ENCODE data around the gene CLCN4. TPM values are rescaled to one million over a fixed set of nuclear protein-coding genes. Genes with fewer than 3 reads are reported as not detected.

Gene CLCN4
- total RNA-seq, 1 experiment from 2014 or later = 6.9 TPM

- Histone ChIP-seq H2BK120ac (ENCODE audit: low read depth, low read length, poor library complexity, severe bottlenecking) (no peak overlapping the region), H3K18ac (ENCODE audit: insufficient read length, low read depth, low read length) (no peak overlapping the region), H4K8ac (replicated peaks; ENCODE audit: insufficient read length, low read depth, low read length) (no peak overlapping the region), H3K56ac (ENCODE audit: insufficient read length, low read depth, low read length) (no peak overlapping the region), H3K79me1 (ENCODE audit: insufficient read depth, low read depth, low read length, poor library complexity, severe bottlenecking) (no peaks in the 10 kb centered on the region), H3K9me3 (ENCODE audit: control insufficient read depth, low read depth, low read length) (peaks cover 42% of the 10 kb centered on the region), H4K20me1 (ENCODE audit: control insufficient read depth, insufficient read depth, insufficient read length) (no peaks in the 10 kb centered on the region), H3K27ac (ENCODE audit: insufficient read length, low read depth, low read length) (no peak overlapping the region), H3K79me2 (ENCODE audit: insufficient read depth, low read length) (no peaks in the 10 kb centered on the region), H3K23me2 (ENCODE audit: insufficient read length, low read depth, low read length, poor library complexity, severe bottlenecking) (no peaks in the 10 kb centered on the region), H2BK12ac (ENCODE audit: insufficient read length, low read depth, low read length) (no peak overlapping the region), H2BK5ac (ENCODE audit: insufficient read length, low read length) (no peak overlapping the region), H3K4me1 (ENCODE audit: insufficient read depth, low read length) (no peaks in the 10 kb centered on the region), H3K4ac (ENCODE audit: low read depth, low read length) (no peak overlapping the region), H3K27me3 (ENCODE audit: insufficient read depth, low read length) (no peaks in the 10 kb centered on the region), H3K23ac (ENCODE audit: insufficient read length, low read depth, low read length) (no peak overlapping the region), H2BK15ac (ENCODE audit: low read depth, low read length) (no peak overlapping the region), H2AFZ (ENCODE audit: low read length) (no peak overlapping the region), H4K5ac (ENCODE audit: insufficient read length, low read depth, low read length) (no peak overlapping the region), H2BK20ac (ENCODE audit: low read depth, low read length, poor library complexity, severe bottlenecking) (no peak overlapping the region), H3K14ac (ENCODE audit: insufficient read depth, low read length) (no peak overlapping the region), H3K4me2 (ENCODE audit: insufficient read depth, insufficient read length, low read length) (no peak overlapping the region), H3K9ac (ENCODE audit: extremely low read depth, insufficient read length, low read length) (no peak overlapping the region), H2AK5ac (ENCODE audit: insufficient read length, low read length) (no peak overlapping the region), H4K91ac (ENCODE audit: insufficient read length, low read depth, low read length) (no peak overlapping the region), H3T11ph (ENCODE audit: low read length) (no peak overlapping the region)
- no peaks in the 10 kb centered on the region; the same call in 1 of the 2 replicates for H3K27me3 Mint-ChIP-seq (ENCODE audit: low read depth)
- DNase-seq = no peak
- WGBS (ENCODE audit: extremely low coverage, insufficient read length, low lambda C conversion rate) = no CpG with 5 or more reads among the region's 7 CpGs
- H3K4me1 Mint-ChIP-seq = no peaks in the 10 kb centered on the region
- H3K36me3 Mint-ChIP-seq (ENCODE audit: insufficient read depth in 1 of 3, low read depth in 3 of 3) = peaks cover 72 to 85% (median 80%) of the 10 kb centered on the region in 3 experiments
- H3K9me3 Mint-ChIP-seq = peaks cover 83% of the 10 kb centered on the region in 2 experiments
- H3K27ac Mint-ChIP-seq = no peak overlapping the region
- no peak for TF ChIP-seq CTCF (conservative IDR thresholded peaks at IDR 0.05)
- no peak overlapping the region for H3K4me3 Mint-ChIP-seq
Observed at GRCh38 chrX:10120828-10121227, 35.9 kb upstream of the CLCN4 start.
